HepG2 (cell line): ENCODE measurements around the gene ARSB. TPM values are rescaled to one million over a fixed set of nuclear protein-coding genes. Genes with fewer than 3 reads are reported as not detected.

Experiments used
- DMAP1 ChIP-seq: IDR thresholded peaks from 2 replicates; pipeline ENCODE4 v1.6.1; 2016
- ELF3 ChIP-seq: IDR thresholded peaks from 2 replicates; pipeline ENCODE4 v1.6.1; 2016; ENCODE audit warnings: missing genetic modification reagents, missing compliant biosample characterization
- EP300 ChIP-seq, 3 experiments: sonication (generic) in 1 of 3; formaldehyde crosslinking in 1 of 3; IDR thresholded peaks; 2 replicates each; pipeline versions ENCODE4 v1.5.1 to v1.6.1; 2011 to 2020; ENCODE audit warnings: low read depth in 2 of 3, low read length in 2 of 3, borderline replicate concordance in 1 of 3, improper control_type of control experiment in 1 of 3, mild to moderate bottlenecking in 1 of 3, missing genetic modification reagents in 1 of 3, moderate library complexity in 1 of 3
- FOXA3 ChIP-seq: IDR thresholded peaks from 2 replicates; pipeline ENCODE4 v1.6.1; 2016; ENCODE audit warnings: missing genetic modification reagents, missing compliant biosample characterization
- HMG20A ChIP-seq: IDR thresholded peaks from 2 replicates; pipeline ENCODE4 v1.6.1; 2016; ENCODE audit warnings: borderline replicate concordance
- HNRNPLL ChIP-seq: fragments of 200-400 bp; formaldehyde crosslinking; IDR thresholded peaks from 2 replicates; pipeline ENCODE4 v1.6.1; 2017; ENCODE audit warnings: mild to moderate bottlenecking, low read depth, low read length; ENCODE audit not compliant: poor library complexity, severe bottlenecking
- JUNB ChIP-seq: sonication (generic); formaldehyde crosslinking; IDR thresholded peaks from 2 replicates; pipeline ENCODE4 v1.8.0; 2022; ENCODE audit warnings: missing genetic modification reagents, mild to moderate bottlenecking, borderline replicate concordance
- MTA3 ChIP-seq: sonication (generic); formaldehyde crosslinking; IDR thresholded peaks from 2 replicates; pipeline ENCODE4 v1.4.0; 2020; ENCODE audit warnings: missing genetic modification reagents
- MXI1 ChIP-seq: IDR thresholded peaks from 3 replicates; pipeline ENCODE4 v1.6.1; 2012; ENCODE audit warnings: low read depth, low read length, inconsistent platforms, borderline replicate concordance
- NCOA5 ChIP-seq: sonication (generic); formaldehyde crosslinking; IDR thresholded peaks from 2 replicates; pipeline ENCODE4 v1.4.0; 2020; ENCODE audit warnings: missing genetic modification reagents
- NPAS2 ChIP-seq: sonication (generic); formaldehyde crosslinking; IDR thresholded peaks from 2 replicates; pipeline ENCODE4 v1.8.0; 2022; ENCODE audit warnings: mild to moderate bottlenecking, missing genetic modification reagents, borderline replicate concordance
- PCBP2 ChIP-seq: fragments of 200-400 bp; formaldehyde crosslinking; optimal IDR thresholded peaks from 2 replicates; pipeline ENCODE3; 2018; ENCODE audit warnings: low read length, low read depth; ENCODE audit not compliant: poor library complexity, severe bottlenecking
- PPARG ChIP-seq: conservative IDR thresholded peaks from 2 replicates; pipeline ENCODE4 v1.6.1; 2016; ENCODE audit warnings: missing biosample characterization, missing genetic modification reagents
- RARA ChIP-seq: IDR thresholded peaks from 2 replicates; pipeline ENCODE4 v1.6.1; 2016; ENCODE audit warnings: missing genetic modification reagents, missing compliant biosample characterization
- SOX5 ChIP-seq: IDR thresholded peaks from 2 replicates; pipeline ENCODE4 v1.6.1; 2016; ENCODE audit warnings: borderline replicate concordance
- SP140L ChIP-seq: sonication (generic); formaldehyde crosslinking; IDR thresholded peaks from 2 replicates; pipeline ENCODE4 v1.4.0; 2020; ENCODE audit warnings: missing genetic modification reagents, borderline replicate concordance
- THAP11 ChIP-seq: IDR thresholded peaks from 2 replicates; pipeline ENCODE4 v1.6.1; 2016; ENCODE audit warnings: missing biosample characterization, missing genetic modification reagents
- ZBTB42 ChIP-seq: sonication (generic); formaldehyde crosslinking; IDR thresholded peaks from 2 replicates; pipeline ENCODE4 v1.5.0; 2020; ENCODE audit warnings: mild to moderate bottlenecking, missing genetic modification reagents
- ZFP1 ChIP-seq: IDR thresholded peaks from 2 replicates; pipeline ENCODE4 v1.6.1; 2016
- ZMYM3 ChIP-seq: sonication (generic); formaldehyde crosslinking; IDR thresholded peaks from 2 replicates; pipeline ENCODE4 v1.5.1; 2020; ENCODE audit warnings: mild to moderate bottlenecking, missing genetic modification reagents
- ZNF431 ChIP-seq: sonication (generic); formaldehyde crosslinking; IDR thresholded peaks from 2 replicates; pipeline ENCODE4 v1.9.0; 2022; ENCODE audit warnings: missing genetic modification reagents, low read depth, mild to moderate bottlenecking, borderline replicate concordance
- ZNF496 ChIP-seq: sonication (generic); formaldehyde crosslinking; IDR thresholded peaks from 2 replicates; pipeline ENCODE4 v1.8.1; 2023; ENCODE audit warnings: mild to moderate bottlenecking, moderate library complexity, missing genetic modification reagents; ENCODE audit not compliant: insufficient replicate concordance
- ZNF609 ChIP-seq: sonication (generic); formaldehyde crosslinking; IDR thresholded peaks from 2 replicates; pipeline ENCODE4 v1.4.0; 2020; ENCODE audit warnings: mild to moderate bottlenecking, missing genetic modification reagents, borderline replicate concordance
- ZNF792 ChIP-seq: IDR thresholded peaks from 2 replicates; pipeline ENCODE4 v1.6.1; 2016
- ZNF800 ChIP-seq: sonication (generic); formaldehyde crosslinking; IDR thresholded peaks from 2 replicates; pipeline ENCODE4 v1.4.0; 2020; ENCODE audit warnings: missing genetic modification reagents
- polyA plus RNA-seq, 8 experiments: library from polyadenylated mRNA; depleted of rRNA in 3 of 8; stranded (reverse) in 7 of 8; unstranded in 1 of 8; fragments of >200 nt; fragmentation: Illumina TruSeq in 4 of 8; extraction: Trizol in 4 of 8; gene quantifications; 2 replicates each; pipeline versions ENCODE4 v1.2.1 to v1.2.3, GENCODE V29; 2011 to 2016; ENCODE audit warnings: low read depth in 4 of 8, missing spikeins in 1 of 8, mixed read lengths in 1 of 8; ENCODE audit not compliant: insufficient read depth in 1 of 8
- total RNA-seq, 5 experiments: library from RNA; depleted of rRNA; stranded (reverse); fragments of >200 nt; fragmentation: Illumina TruSeq; extraction: Trizol; gene quantifications; 2 replicates each; pipeline ENCODE4 v1.2.3, GENCODE V29; 2016; ENCODE audit warnings: low read depth in 1 of 5

ARSB gene
- total and polyA plus RNA-seq, 2 of the 13 experiments (the other 11 are each of a cell fraction or from before 2014, with no cell fraction given) = 52.6 to 66.4 TPM

GRCh38 chr5:79030663-79031484, 45.8 kb upstream of the ARSB start (continued):
- peak; percentile 53; the same call in 1 of the 2 replicates for TF ChIP-seq ZNF609 (CRISPR knock-in tag)
- TF ChIP-seq JUNB (CRISPR knock-in tag) = no peak
- TF ChIP-seq ELF3 (CRISPR knock-in tag) = peak; percentile 46; the same call in 1 of the 2 replicates
- no peak for TF ChIP-seq HNRNPLL
- TF ChIP-seq THAP11 (CRISPR knock-in tag) = peak; percentile 42; the same call in 1 of the 2 replicates
- peak; percentile 84 for TF ChIP-seq RARA (CRISPR knock-in tag)
- no peak for TF ChIP-seq ZMYM3 (CRISPR knock-in tag)
- peak; percentile 76; the same call in 1 of the 2 replicates for TF ChIP-seq HMG20A
- TF ChIP-seq ZNF792 (CRISPR knock-in tag) = no peak
- TF ChIP-seq ZNF800 = no peak
- TF ChIP-seq FOXA3 (CRISPR knock-in tag) = peak; percentile 88
- TF ChIP-seq MTA3 (CRISPR knock-in tag) = no peak
- no peak for TF ChIP-seq ZNF431 (CRISPR knock-in tag)
- peak; percentile 40; the same call in 1 of the 2 replicates for TF ChIP-seq DMAP1
- TF ChIP-seq ZFP1 (CRISPR knock-in tag) = no peak
- no peak for TF ChIP-seq MXI1
- TF ChIP-seq ZBTB42 (CRISPR knock-in tag) = no peak
- no peak for TF ChIP-seq NPAS2
- TF ChIP-seq SP140L (CRISPR knock-in tag) = no peak
- peak; percentile 90 for TF ChIP-seq PPARG
- no peak for TF ChIP-seq ZNF496 (CRISPR knock-in tag)
- no peak for TF ChIP-seq NCOA5 (CRISPR knock-in tag)
- TF ChIP-seq PCBP2 = no peak
- TF ChIP-seq SOX5 (CRISPR knock-in tag) = peak; percentile 62; the same call in 1 of the 2 replicates
- TF ChIP-seq EP300 (IDR thresholded peaks at IDR 0.05; ENCODE audit: low read depth in 2 of 2, low read length in 2 of 2) = peak; percentile 56 to 86; a peak in 3 of 4 replicates
- TF ChIP-seq EP300 (CRISPR knock-in tag; IDR thresholded peaks at IDR 0.05; ENCODE audit: borderline replicate concordance) = no peak
